ENCODE data around the gene SASS6. TPM values are rescaled to one million over a fixed set of nuclear protein-coding genes. Genes with fewer than 3 reads are reported as not detected.

SASS6 gene
- total RNA-seq, 1 experiment from 2014 or later, result 10.1 TPM

- no peaks in the 10 kb centered on the region for H3K27me3 Mint-ChIP-seq (ENCODE audit: insufficient read depth, unreplicated experiment)
- CTCF ChIA-PET, result no interaction called here
- H3K4me3 ChIP-seq (ENCODE audit: low read depth, low read length), result no peak overlapping the region
- H3K4me1 ChIP-seq, result no peaks in the 10 kb centered on the region
- no peaks in the 10 kb centered on the region for H3K4me1 Mint-ChIP-seq (ENCODE audit: low read depth, unreplicated experiment)
- peaks cover 38% of the 10 kb centered on the region for H3K36me3 Mint-ChIP-seq (ENCODE audit: insufficient read depth, unreplicated experiment)
- intact Hi-C loops (cut with micrococcal nuclease; ENCODE audit: unreplicated experiment), result no loop called here
- POLR2A ChIA-PET, result no interaction called here
- H3K9me3 ChIP-seq, result no peaks in the 10 kb centered on the region
- DNase-seq, result no peak
- no peak overlapping the region for H3K4me3 Mint-ChIP-seq (ENCODE audit: unreplicated experiment)
- no peaks in the 10 kb centered on the region for H3K9me3 Mint-ChIP-seq (ENCODE audit: unreplicated experiment)
- TF ChIP-seq CTCF (IDR thresholded peaks at IDR 0.05; ENCODE audit: insufficient read depth in 1 of 2, low read depth in 1 of 2, low read length in 1 of 2, severe bottlenecking in 1 of 2, unreplicated experiment in 1 of 2), result no peak
- no peaks in the 10 kb centered on the region for H3K36me3 ChIP-seq (ENCODE audit: control insufficient read depth, insufficient read depth, low read length)
- no peak overlapping the region for H3K27ac Mint-ChIP-seq (ENCODE audit: unreplicated experiment)
- no peaks in the 10 kb centered on the region for H3K27me3 ChIP-seq (replicated peaks; ENCODE audit: control insufficient read depth, insufficient read depth, low read length)
- no TSS peak for BruUV-seq (replicated peaks)
Observed at GRCh38 chr1:100089082-100089481, 43.6 kb downstream of the SASS6 start.

- no peaks in the 10 kb centered on the region for H3K36me3 ChIP-seq (ENCODE audit: control insufficient read depth, insufficient read depth, low read length)
- CTCF ChIA-PET, result no interaction called here
- Mint-ChIP-seq H3K9me3 (ENCODE audit: unreplicated experiment) (no peaks in the 10 kb centered on the region), H3K4me3 (ENCODE audit: unreplicated experiment) (no peak overlapping the region), H3K4me1 (ENCODE audit: low read depth, unreplicated experiment) (no peaks in the 10 kb centered on the region), H3K36me3 (ENCODE audit: insufficient read depth, unreplicated experiment) (peaks cover 35% of the 10 kb centered on the region), H3K27me3 (ENCODE audit: insufficient read depth, unreplicated experiment) (no peaks in the 10 kb centered on the region), H3K27ac (ENCODE audit: unreplicated experiment) (no peak overlapping the region)
- POLR2A ChIA-PET, result no interaction called here
- intact Hi-C loops (cut with micrococcal nuclease; ENCODE audit: unreplicated experiment), result no loop called here
- no peak for DNase-seq
- no peaks in the 10 kb centered on the region for H3K9me3 ChIP-seq
- no peaks in the 10 kb centered on the region for H3K27me3 ChIP-seq (replicated peaks; ENCODE audit: control insufficient read depth, insufficient read depth, low read length)
- H3K4me1 ChIP-seq, result no peaks in the 10 kb centered on the region
- H3K4me3 ChIP-seq (ENCODE audit: low read depth, low read length), result no peak overlapping the region
- BruUV-seq (replicated peaks), result no TSS peak
- no peak for TF ChIP-seq CTCF (IDR thresholded peaks at IDR 0.05; ENCODE audit: insufficient read depth in 1 of 2, low read depth in 1 of 2, low read length in 1 of 2, severe bottlenecking in 1 of 2, unreplicated experiment in 1 of 2)
Observed at GRCh38 chr1:100087396-100087795, 45.3 kb downstream of the SASS6 start.

GRCh38 chr1:100080331-100080730 lies 52.4 kb downstream of the SASS6 start:
- no peaks in the 10 kb centered on the region for H3K9me3 Mint-ChIP-seq (ENCODE audit: unreplicated experiment)
- peaks cover 28% of the 10 kb centered on the region for H3K36me3 Mint-ChIP-seq (ENCODE audit: insufficient read depth, unreplicated experiment)
- no peaks in the 10 kb centered on the region for H3K4me1 Mint-ChIP-seq (ENCODE audit: low read depth, unreplicated experiment)
- TF ChIP-seq CTCF (IDR thresholded peaks at IDR 0.05; ENCODE audit: insufficient read depth in 1 of 2, low read depth in 1 of 2, low read length in 1 of 2, severe bottlenecking in 1 of 2, unreplicated experiment in 1 of 2), result no peak
- intact Hi-C loops (cut with micrococcal nuclease; ENCODE audit: unreplicated experiment), result no loop called here
- H3K4me3 ChIP-seq (ENCODE audit: low read depth, low read length), result no peak overlapping the region
- H3K27me3 ChIP-seq (replicated peaks; ENCODE audit: control insufficient read depth, insufficient read depth, low read length), result no peaks in the 10 kb centered on the region
- no peak overlapping the region for H3K27ac Mint-ChIP-seq (ENCODE audit: unreplicated experiment)
- H3K36me3 ChIP-seq (ENCODE audit: control insufficient read depth, insufficient read depth, low read length), result no peaks in the 10 kb centered on the region
- ChIA-PET CTCF (interaction anchor here (1.0 to 1.1 kb wide), 2 partner anchors 15 to 379 kb away, joined by 3 read pairs; no protein-coding TSS in a partner anchor), POLR2A (no interaction called here)
- no peaks in the 10 kb centered on the region for H3K27me3 Mint-ChIP-seq (ENCODE audit: insufficient read depth, unreplicated experiment)
- no TSS peak for BruUV-seq (replicated peaks)
- H3K4me1 ChIP-seq, result peaks cover 7% of the 10 kb centered on the region; the same call in 1 of the 2 replicates
- DNase-seq, result no peak
- H3K4me3 Mint-ChIP-seq (ENCODE audit: unreplicated experiment), result no peak overlapping the region
- H3K9me3 ChIP-seq, result no peaks in the 10 kb centered on the region
